ENCODE measurements around the gene STRAP. TPM values are rescaled to one million over a fixed set of nuclear protein-coding genes. Genes with fewer than 3 reads are reported as not detected.

Gene STRAP
- total and polyA plus RNA-seq, 2 of the 13 experiments (the other 11 are each of a cell fraction or from before 2014, with no cell fraction given), result 66.9 to 118 TPM

DNA sequence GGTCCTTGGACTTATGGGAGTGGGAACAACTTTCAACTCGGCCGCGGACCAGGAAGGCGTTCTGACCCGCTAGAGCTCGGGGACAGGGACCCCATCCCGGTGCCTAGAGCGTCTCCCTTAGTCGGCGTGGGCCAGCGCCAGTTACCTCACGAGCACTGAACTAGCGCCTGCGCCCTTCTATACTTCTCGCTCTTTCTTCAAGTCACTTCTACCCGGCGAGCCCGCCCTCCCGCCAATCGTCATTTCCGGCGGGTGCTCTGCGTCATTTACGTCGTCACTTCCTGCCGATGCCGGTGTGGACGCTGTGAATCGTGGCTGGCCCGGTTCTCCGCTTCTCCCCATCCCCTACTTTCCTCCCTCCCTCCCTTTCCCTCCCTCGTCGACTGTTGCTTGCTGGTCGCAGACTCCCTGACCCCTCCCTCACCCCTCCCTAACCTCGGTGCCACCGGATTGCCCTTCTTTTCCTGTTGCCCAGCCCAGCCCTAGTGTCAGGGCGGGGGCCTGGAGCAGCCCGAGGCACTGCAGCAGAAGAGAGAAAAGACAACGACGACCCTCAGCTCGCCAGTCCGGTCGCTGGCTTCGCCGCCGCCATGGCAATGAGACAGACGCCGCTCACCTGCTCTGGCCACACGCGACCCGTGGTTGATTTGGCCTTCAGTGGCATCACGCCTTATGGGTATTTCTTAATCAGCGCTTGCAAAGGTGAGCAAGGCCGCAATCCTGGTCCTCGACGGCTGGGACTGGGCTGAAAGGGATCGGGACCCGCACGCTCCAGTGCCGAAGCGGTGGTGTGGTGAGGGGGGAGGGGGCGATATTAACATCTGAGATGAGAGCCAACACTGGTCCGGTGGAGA lies at the start of gene STRAP (continued):
- peak; percentile 73; the same call in 1 of the 2 replicates for TF ChIP-seq ZNF569 (CRISPR knock-in tag; IDR thresholded peaks at IDR 0.05; ENCODE audit: borderline replicate concordance)
- TF ChIP-seq RBM39 (IDR thresholded peaks at IDR 0.05; ENCODE audit: low read depth, low read length, poor library complexity, severe bottlenecking), result no peak
- TF ChIP-seq, protein P1, sequence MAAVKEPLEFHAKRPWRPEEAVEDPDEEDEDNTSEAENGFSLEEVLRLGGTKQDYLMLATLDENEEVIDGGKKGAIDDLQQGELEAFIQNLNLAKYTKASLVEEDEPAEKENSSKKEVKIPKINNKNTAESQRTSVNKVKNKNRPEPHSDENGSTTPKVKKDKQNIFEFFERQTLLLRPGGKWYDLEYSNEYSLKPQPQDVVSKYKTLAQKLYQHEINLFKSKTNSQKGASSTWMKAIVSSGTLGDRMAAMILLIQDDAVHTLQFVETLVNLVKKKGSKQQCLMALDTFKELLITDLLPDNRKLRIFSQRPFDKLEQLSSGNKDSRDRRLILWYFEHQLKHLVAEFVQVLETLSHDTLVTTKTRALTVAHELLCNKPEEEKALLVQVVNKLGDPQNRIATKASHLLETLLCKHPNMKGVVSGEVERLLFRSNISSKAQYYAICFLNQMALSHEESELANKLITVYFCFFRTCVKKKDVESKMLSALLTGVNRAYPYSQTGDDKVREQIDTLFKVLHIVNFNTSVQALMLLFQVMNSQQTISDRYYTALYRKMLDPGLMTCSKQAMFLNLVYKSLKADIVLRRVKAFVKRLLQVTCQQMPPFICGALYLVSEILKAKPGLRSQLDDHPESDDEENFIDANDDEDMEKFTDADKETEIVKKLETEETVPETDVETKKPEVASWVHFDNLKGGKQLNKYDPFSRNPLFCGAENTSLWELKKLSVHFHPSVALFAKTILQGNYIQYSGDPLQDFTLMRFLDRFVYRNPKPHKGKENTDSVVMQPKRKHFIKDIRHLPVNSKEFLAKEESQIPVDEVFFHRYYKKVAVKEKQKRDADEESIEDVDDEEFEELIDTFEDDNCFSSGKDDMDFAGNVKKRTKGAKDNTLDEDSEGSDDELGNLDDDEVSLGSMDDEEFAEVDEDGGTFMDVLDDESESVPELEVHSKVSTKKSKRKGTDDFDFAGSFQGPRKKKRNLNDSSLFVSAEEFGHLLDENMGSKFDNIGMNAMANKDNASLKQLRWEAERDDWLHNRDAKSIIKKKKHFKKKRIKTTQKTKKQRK (IDR thresholded peaks at IDR 0.05; ENCODE audit: low read length), result no peak
- TF ChIP-seq ZNF672 (CRISPR knock-in tag; IDR thresholded peaks at IDR 0.05), result no peak
- no peak for TF ChIP-seq ZNF3 (CRISPR knock-in tag; IDR thresholded peaks at IDR 0.05)
- TF ChIP-seq, protein P2, sequence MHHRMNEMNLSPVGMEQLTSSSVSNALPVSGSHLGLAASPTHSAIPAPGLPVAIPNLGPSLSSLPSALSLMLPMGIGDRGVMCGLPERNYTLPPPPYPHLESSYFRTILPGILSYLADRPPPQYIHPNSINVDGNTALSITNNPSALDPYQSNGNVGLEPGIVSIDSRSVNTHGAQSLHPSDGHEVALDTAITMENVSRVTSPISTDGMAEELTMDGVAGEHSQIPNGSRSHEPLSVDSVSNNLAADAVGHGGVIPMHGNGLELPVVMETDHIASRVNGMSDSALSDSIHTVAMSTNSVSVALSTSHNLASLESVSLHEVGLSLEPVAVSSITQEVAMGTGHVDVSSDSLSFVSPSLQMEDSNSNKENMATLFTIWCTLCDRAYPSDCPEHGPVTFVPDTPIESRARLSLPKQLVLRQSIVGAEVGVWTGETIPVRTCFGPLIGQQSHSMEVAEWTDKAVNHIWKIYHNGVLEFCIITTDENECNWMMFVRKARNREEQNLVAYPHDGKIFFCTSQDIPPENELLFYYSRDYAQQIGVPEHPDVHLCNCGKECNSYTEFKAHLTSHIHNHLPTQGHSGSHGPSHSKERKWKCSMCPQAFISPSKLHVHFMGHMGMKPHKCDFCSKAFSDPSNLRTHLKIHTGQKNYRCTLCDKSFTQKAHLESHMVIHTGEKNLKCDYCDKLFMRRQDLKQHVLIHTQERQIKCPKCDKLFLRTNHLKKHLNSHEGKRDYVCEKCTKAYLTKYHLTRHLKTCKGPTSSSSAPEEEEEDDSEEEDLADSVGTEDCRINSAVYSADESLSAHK (CRISPR knock-in tag; IDR thresholded peaks at IDR 0.05; ENCODE audit: borderline replicate concordance), result no peak
- TF ChIP-seq MIXL1 (CRISPR knock-in tag; IDR thresholded peaks at IDR 0.05), result no peak
- 0 out of 2 replicates have a peak, but pooled peaks have one; percentile 30 for TF ChIP-seq KLF15 (CRISPR knock-in tag; IDR thresholded peaks at IDR 0.05; ENCODE audit: borderline replicate concordance)
- no peak for TF ChIP-seq ZNF431 (CRISPR knock-in tag; IDR thresholded peaks at IDR 0.05; ENCODE audit: borderline replicate concordance, low read depth)
- peak; percentile 96 for TF ChIP-seq ATF1 (CRISPR knock-in tag; IDR thresholded peaks at IDR 0.05)
- TF ChIP-seq ZNF564 (CRISPR knock-in tag; IDR thresholded peaks at IDR 0.05), result peak; percentile 76; the same call in 1 of the 2 replicates
- peak; percentile 53 for TF ChIP-seq TBX2 (CRISPR knock-in tag; IDR thresholded peaks at IDR 0.05; ENCODE audit: borderline replicate concordance)
- peak; percentile 50; the same call in 1 of the 2 replicates for TF ChIP-seq ZNF205 (CRISPR knock-in tag; IDR thresholded peaks at IDR 0.05)
- no peak; the same call in 1 of the 2 replicates for TF ChIP-seq HES4 (CRISPR knock-in tag; IDR thresholded peaks at IDR 0.05; ENCODE audit: borderline replicate concordance)
- peak; percentile 95; the same call in 1 of the 2 replicates for TF ChIP-seq CCDC6 (CRISPR knock-in tag; IDR thresholded peaks at IDR 0.05)
- no peak for TF ChIP-seq RORA (CRISPR knock-in tag; IDR thresholded peaks at IDR 0.05)
- peak; percentile 78; the same call in 1 of the 2 replicates for TF ChIP-seq SP4 (CRISPR knock-in tag; IDR thresholded peaks at IDR 0.05)
- no peak for TF ChIP-seq ZNF282 (IDR thresholded peaks at IDR 0.05; ENCODE audit: partially characterized antibody)
- TF ChIP-seq, protein P3, sequence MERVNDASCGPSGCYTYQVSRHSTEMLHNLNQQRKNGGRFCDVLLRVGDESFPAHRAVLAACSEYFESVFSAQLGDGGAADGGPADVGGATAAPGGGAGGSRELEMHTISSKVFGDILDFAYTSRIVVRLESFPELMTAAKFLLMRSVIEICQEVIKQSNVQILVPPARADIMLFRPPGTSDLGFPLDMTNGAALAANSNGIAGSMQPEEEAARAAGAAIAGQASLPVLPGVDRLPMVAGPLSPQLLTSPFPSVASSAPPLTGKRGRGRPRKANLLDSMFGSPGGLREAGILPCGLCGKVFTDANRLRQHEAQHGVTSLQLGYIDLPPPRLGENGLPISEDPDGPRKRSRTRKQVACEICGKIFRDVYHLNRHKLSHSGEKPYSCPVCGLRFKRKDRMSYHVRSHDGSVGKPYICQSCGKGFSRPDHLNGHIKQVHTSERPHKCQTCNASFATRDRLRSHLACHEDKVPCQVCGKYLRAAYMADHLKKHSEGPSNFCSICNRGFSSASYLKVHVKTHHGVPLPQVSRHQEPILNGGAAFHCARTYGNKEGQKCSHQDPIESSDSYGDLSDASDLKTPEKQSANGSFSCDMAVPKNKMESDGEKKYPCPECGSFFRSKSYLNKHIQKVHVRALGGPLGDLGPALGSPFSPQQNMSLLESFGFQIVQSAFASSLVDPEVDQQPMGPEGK (CRISPR knock-in tag; IDR thresholded peaks at IDR 0.05), result no peak
- peak; percentile 29; the same call in 1 of the 2 replicates for TF ChIP-seq RFX5 (IDR thresholded peaks at IDR 0.05; ENCODE audit: low read depth, low read length)
- no peak for TF ChIP-seq TCF7 (IDR thresholded peaks at IDR 0.05; ENCODE audit: low read depth)
- TF ChIP-seq SUZ12 (IDR thresholded peaks at IDR 0.05; ENCODE audit: low read depth, low read length), result no peak

All from HepG2 (cell line).